ENCODE results near the gene DDC. TPM values are rescaled to one million over a fixed set of nuclear protein-coding genes. Genes with fewer than 3 reads are reported as not detected.
A peak's percentile ranks its signal among the peaks of the same experiment; 100 is the strongest.

The DDC gene
- total and polyA plus RNA-seq, 9 donors: 0.24 to 3.3 (median 0.72) TPM

GRCh38 chr7:50504646-50505546, 60.3 kb downstream of the DDC start:
- Histone ChIP-seq H3K4me1 (ENCODE audit: insufficient read depth) (peaks cover 9% of the 10 kb centered on the region), H3K27ac (no peak overlapping the region), H3K27me3 (no peaks in the 10 kb centered on the region), H3K9me3 (no peaks in the 10 kb centered on the region), H3K36me3 (no peaks in the 10 kb centered on the region), H3K4me3 (no peak overlapping the region)
- no peak for TF ChIP-seq CTCF (IDR thresholded peaks at IDR 0.05)
- TF ChIP-seq POLR2A (IDR thresholded peaks at IDR 0.05): no peak
- TF ChIP-seq EP300 (IDR thresholded peaks at IDR 0.05): no peak
- intact Hi-C loops (cut with DNase I): no loop called here
- 90 to 92% (median 91%) methylated on average over 12 of the region's 12 CpGs for WGBS, 3 donors
- DNase-seq: no peak

- H3K36me3 ChIP-seq: no peaks in the 10 kb centered on the region
- no peaks in the 10 kb centered on the region for H3K27me3 ChIP-seq
- no peak for TF ChIP-seq POLR2A (IDR thresholded peaks at IDR 0.05)
- H3K4me1 ChIP-seq (ENCODE audit: insufficient read depth): peaks cover 9% of the 10 kb centered on the region
- H3K4me3 ChIP-seq: peak overlapping the region; percentile 5
- H3K27ac ChIP-seq: peak overlapping the region in 1 of 2 donors; percentile 66
- H3K9me3 ChIP-seq: no peaks in the 10 kb centered on the region
- intact Hi-C loops (cut with DNase I): no loop called here
- 53 to 55% (median 54%) methylated on average over 5 of the region's 5 CpGs for WGBS, 3 donors
- peak in 2 of 5 donors; percentile 32 to 34 for DNase-seq
Measured at GRCh38 chr7:50502947-50503346, 62.3 kb downstream of the DDC start.

GRCh38 chr7:50502001-50502684, 63.1 kb downstream of the DDC start:
- peak overlapping the region; percentile 5 for H3K4me3 ChIP-seq
- no peaks in the 10 kb centered on the region for H3K36me3 ChIP-seq
- TF ChIP-seq CTCF (IDR thresholded peaks at IDR 0.05) (no peak), POLR2A (IDR thresholded peaks at IDR 0.05) (peak; percentile 29), EP300 (IDR thresholded peaks at IDR 0.05) (peak; percentile 98)
- peaks cover 9% of the 10 kb centered on the region for H3K4me1 ChIP-seq (ENCODE audit: insufficient read depth)
- H3K27me3 ChIP-seq: no peaks in the 10 kb centered on the region
- H3K27ac ChIP-seq: peak overlapping the region in 1 of 2 donors; percentile 67
- H3K9me3 ChIP-seq: no peaks in the 10 kb centered on the region
- peak; percentile 61 to 90 (median 77) for DNase-seq
- WGBS, 3 donors: 8 to 11% (median 8%) methylated on average over 8 of the region's 8 CpGs
- intact Hi-C loops (cut with DNase I): no loop called here

- H3K36me3 ChIP-seq: no peaks in the 10 kb centered on the region
- no peak overlapping the region for H3K4me3 ChIP-seq
- H3K9me3 ChIP-seq: no peaks in the 10 kb centered on the region
- no peak overlapping the region for H3K27ac ChIP-seq
- no peaks in the 10 kb centered on the region for H3K27me3 ChIP-seq
- no peak for TF ChIP-seq POLR2A (IDR thresholded peaks at IDR 0.05)
- no peak for TF ChIP-seq EP300 (IDR thresholded peaks at IDR 0.05)
- no peak for TF ChIP-seq CTCF (IDR thresholded peaks at IDR 0.05)
- no peak for DNase-seq
- intact Hi-C loops (cut with DNase I): no loop called here
- peaks cover 9% of the 10 kb centered on the region for H3K4me1 ChIP-seq (ENCODE audit: insufficient read depth)
- 93 to 96% (median 96%) methylated on average over 6 of the region's 6 CpGs for WGBS, 3 donors
Measured at GRCh38 chr7:50499092-50499491, 66.1 kb downstream of the DDC start.

All from ovary (tissue), 9 donors.